GM19397 (cell line): Measurements from ENCODE around the gene UNC13D.
"Not testable (repeated sequence)": the region's sequence is repeated elsewhere in the genome, so short reads cannot be mapped to it uniquely, and the experiment has no call there.

ENCODE experiments used
- ATAC-seq: cut with Tn5 transposase; IDR thresholded peaks from one replicate; pipeline ENCODE4 v1.9.1; 2021; ENCODE audit warnings: mild to moderate bottlenecking, moderate library complexity; ENCODE audit not compliant: unreplicated experiment

Gene UNC13D

GRCh38 chr17:75822119-75822799 is 21.9 kb downstream of the UNC13D start:
- ATAC-seq, result no peak

GRCh38 chr17:75821552-75821951 is 22.7 kb downstream of the UNC13D start:
- ATAC-seq, result no peak

- no peak for ATAC-seq
Observed at GRCh38 chr17:75820094-75821080, 23.8 kb downstream of the UNC13D start.

- no peak for ATAC-seq
Observed at GRCh38 chr17:75819678-75820077, 24.5 kb downstream of the UNC13D start.

- ATAC-seq, result no peak
Observed at GRCh38 chr17:75819116-75819515, 25.1 kb downstream of the UNC13D start.

GRCh38 chr17:75818326-75818885 is 25.8 kb downstream of the UNC13D start:
- no peak for ATAC-seq

DNA sequence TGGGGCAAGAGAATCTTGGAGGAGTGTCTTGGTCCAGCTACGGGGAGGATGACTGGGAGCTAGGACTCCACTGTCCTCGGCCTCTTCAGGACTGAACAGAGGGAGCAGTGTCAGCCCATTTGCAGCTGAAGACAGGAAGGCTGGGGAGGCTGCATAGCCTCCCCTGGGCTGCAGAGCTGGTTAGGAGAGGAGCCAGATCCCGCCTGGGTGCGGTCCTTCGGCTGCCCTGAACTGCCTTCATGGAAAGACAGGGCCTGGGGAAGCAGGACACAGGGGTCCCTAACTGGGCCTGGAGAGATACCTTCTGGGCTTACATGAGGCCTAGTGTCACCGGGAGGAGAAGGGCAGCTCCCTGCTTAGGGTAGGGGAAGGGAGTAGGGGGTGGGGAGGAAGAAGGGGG is 26.6 kb downstream of the UNC13D start:
- no peak for ATAC-seq

DNA sequence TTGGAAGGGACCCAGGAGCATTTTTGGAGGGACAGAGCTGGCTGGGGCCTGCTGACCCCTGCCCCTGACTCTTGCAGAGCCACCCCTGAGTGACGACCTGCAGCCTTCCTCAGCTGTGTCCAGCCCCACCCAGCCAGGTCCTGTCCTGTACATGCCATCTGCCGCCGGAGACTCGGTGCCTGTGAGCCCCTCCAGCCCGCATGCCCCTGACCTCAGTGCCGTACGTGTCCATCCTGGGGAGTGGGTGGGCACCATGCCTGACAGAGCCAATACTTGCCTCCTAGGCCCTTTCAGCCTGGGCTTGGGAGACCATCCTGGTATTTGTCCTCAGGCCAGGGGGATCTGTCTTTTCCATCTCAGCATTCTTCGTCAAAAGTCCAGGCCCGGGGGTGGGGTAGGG is 27.5 kb downstream of the UNC13D start:
- no peak for ATAC-seq

DNA sequence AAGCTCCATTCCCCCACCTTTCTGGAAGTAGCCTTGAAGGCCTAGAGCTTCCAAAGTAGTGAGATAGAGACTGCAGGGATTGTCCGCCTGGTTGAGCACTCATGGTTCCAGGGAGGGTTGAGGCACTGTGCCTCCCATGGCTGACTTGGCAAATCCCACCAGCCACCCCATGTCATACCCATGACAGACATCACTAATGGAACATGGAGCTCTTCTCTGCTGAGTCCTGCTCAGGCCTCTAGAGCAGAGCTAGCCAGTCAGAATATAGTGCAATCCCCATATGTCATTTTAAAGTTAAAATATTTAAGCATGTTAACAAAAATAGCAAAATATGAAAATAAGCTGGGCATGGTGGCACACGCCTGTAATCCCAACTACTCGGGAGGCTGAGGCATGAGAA is 28.8 kb downstream of the UNC13D start:
- no peak for ATAC-seq

DNA sequence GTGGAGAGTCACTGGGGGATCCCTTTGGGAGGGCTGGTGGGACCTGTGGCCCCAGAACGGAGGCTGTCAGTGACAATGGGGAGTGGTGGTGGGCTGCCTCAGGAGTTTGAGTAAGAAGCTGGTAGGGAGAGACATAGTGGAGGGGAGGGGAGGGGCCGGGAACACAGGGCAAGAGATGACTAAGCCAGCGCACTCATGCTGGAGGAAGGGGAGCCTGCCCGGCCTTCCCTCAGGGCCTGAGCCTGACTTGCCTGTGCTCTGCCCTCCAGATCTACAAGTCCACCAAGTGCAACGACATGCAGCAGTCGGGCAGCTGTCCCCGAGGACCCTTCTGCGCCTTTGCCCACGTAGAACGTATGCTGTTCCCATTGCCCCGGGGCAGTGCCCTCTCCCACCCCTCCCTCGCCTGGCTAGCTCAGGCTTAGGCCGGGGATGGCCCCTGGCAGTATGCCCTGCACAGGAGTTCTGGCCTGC is 29.3 kb downstream of the UNC13D start:
- no peak for ATAC-seq

DNA sequence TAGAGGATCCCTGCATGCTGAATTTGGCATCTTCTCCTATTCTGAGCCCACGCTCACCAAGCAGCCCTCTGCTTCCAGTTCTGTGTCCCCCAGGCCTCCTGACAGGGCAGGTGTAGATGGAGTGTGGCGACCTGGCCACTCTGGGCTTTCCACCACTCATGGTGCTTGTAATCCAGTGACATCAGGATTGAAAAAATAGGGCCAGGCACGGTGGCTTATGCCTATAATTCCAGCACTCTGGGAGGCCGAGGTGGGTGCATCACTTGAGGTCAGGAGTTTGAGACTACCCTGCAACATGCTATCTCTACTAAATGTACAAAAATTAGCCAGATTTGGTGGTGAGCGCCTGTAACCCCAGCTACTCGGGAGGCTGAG is 30.2 kb downstream of the UNC13D start:
- no peak for ATAC-seq

DNA sequence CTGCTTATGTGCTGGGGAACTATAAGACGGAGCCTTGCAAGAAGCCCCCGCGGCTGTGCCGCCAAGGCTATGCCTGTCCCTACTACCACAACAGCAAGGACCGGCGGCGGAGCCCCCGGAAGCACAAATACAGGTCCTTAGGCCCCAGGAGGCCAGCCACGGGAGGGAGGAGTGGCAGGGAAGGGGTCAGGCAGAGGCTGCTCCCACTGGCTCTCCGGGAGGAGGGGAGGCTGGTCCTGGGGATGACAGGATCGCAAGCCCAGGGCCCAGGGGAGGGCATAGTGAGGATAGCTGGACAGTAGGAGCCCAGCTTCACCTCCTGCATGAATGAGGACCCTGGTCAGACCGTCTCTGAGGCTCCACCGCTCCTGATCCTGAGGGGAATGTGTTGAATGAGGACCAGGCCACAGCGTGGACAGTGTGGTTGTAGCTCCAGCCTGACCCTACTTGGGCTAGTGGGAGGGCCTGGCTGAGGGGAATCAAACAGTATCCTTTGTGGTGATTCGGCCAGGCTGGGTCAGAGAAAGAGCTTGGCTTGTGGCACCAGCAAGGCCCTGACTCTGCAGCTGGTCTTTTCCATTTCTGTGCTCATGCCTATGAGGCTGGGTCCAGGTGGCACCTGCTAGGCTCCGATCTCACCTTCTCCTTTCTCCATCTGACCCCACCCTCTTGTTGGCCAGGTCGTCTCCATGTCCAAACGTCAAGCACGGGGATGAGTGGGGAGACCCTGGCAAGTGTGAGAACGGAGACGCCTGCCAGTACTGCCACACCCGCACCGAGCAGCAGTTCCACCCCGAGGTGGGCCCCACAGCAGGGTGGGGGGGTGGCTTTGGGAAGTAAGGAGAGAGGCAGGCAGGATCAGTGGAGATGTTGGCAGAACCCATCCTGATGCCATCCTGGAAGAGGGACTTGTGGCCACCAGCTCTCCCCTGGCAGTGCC is 30.9 kb downstream of the UNC13D start:
- no peak for ATAC-seq

DNA sequence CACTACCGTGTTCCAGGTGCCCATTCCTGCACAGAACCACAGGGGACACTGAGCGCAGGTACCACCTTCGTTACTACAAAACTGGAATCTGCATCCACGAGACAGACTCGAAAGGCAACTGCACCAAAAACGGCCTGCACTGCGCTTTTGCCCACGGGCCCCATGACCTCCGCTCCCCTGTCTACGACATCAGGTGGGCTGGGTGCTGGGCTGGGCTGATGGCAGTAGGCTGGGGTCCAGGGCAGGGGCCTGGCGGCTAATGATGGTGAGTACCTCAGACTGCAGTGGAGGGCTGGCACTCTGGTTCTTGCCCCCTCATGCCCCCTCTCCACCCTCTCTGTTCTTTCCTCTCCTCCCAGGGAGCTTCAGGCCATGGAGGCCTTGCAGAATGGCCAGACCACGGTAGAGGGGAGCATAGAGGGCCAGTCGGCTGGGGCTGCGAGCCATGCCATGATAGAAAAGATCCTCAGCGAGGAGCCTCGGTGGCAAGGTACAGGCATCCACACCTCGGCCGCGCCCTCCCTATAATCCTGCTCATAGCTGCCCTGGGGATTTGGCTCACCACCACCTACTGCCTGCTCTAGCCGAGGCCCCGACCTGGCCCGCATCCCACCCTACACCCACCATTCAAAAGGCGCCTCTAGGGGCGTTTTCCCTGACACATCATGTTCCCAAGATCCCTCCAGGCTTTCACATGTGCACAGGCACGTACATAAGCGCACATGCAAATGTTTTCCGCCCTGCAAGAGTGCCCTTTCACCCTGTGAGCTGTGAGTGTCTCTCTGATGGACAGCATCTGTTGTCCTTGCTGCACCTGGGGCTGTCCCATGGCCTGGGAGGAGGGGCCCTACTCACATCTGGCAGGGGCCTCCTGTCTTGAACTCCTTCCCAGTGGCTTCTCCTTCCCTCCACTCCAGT is 31.8 kb downstream of the UNC13D start:
- no peak for ATAC-seq

- no peak for ATAC-seq
Observed at GRCh38 chr17:75811174-75811573, 33.0 kb downstream of the UNC13D start.

DNA sequence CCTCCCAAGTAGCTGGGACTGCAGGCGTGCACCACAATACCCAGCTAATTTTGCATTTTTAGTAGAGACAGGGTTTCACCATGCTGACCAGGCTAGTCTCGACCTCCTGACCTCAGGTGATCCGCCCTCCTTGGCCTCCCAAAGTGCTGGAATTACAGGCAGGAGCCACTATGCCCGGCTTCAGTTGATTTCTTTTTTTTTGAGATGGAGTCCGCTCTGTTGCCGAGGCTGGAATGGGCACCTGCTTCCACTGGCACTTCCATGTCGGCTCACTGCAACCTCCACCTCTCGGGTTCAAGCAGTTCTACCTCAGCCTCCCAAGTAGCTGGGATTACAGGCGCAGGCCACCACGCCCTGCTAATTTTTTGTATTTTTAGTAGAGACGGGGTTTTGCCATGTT is 33.4 kb downstream of the UNC13D start:
- ATAC-seq, result not testable (repeated sequence)

GRCh38 chr17:75810216-75810615 is 34.0 kb downstream of the UNC13D start:
- no peak for ATAC-seq

- no peak for ATAC-seq
Observed at GRCh38 chr17:75809631-75810111, 34.5 kb downstream of the UNC13D start.

- no peak for ATAC-seq
Observed at GRCh38 chr17:75808905-75809621, 35.1 kb downstream of the UNC13D start.

DNA sequence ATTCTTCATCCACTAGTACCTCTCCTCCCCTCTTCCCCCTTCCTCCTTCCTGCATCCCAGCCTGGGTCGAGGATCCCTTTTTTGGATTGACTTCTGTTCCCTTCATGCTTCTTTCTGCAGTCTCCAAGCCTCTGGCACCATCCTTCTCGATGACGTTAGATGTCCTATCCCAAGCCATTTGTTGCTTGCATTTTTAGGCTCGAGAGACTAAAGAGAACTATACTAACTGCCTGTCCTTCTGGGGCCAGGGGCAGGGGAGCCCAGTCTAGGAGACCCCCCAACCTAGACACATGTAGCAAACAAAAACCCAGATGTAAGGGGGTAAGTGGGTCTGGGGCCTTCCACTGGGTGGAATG is 35.7 kb downstream of the UNC13D start:
- no peak for ATAC-seq
